ENCODE measurements around the gene ALDH4A1.
A peak's percentile ranks its signal among the peaks of the same experiment; 100 is the strongest.

ALDH4A1 gene

GRCh38 chr1:18879215-18879790 is 23.1 kb downstream of the ALDH4A1 start:
- no peak overlapping the region for H3K18ac ChIP-seq (ENCODE audit: low read length)
- no peak overlapping the region for H4K8ac ChIP-seq (ENCODE audit: low read depth, low read length)
- no peak overlapping the region for H3K4ac ChIP-seq (ENCODE audit: low read length)
- H3K14ac ChIP-seq (ENCODE audit: low read length), result no peak overlapping the region
- no peak overlapping the region for H2BK5ac ChIP-seq (ENCODE audit: low read length)
- no peak overlapping the region for H3K9ac ChIP-seq (ENCODE audit: low read depth, low read length, poor library complexity)
- no peak overlapping the region for H2AK5ac ChIP-seq (ENCODE audit: low read depth, low read length)
- no CpG with 5 or more reads among the region's 12 CpGs for WGBS, 2 donors (ENCODE audit: extremely low coverage in 2 of 2, insufficient read length in 2 of 2, insufficient replicate concordance in 1 of 2)
- H2BK120ac ChIP-seq (ENCODE audit: low read depth, low read length), result no peak overlapping the region
- no peaks in the 10 kb centered on the region for H3K27me3 ChIP-seq (ENCODE audit: control insufficient read depth in 3 of 3, insufficient read depth in 3 of 3, low read depth in 1 of 3, low read length in 3 of 3)
- H3K79me1 ChIP-seq (ENCODE audit: low read depth, low read length), result peaks cover 3% of the 10 kb centered on the region
- H4K91ac ChIP-seq (ENCODE audit: low read depth, low read length, poor library complexity), result no peak overlapping the region
- H3K4me2 ChIP-seq (ENCODE audit: insufficient read depth, low read length, poor library complexity, severe bottlenecking), result no peak overlapping the region
- peak overlapping the region; percentile 38 for H3K23ac ChIP-seq (ENCODE audit: low read depth, low read length, poor library complexity)
- H3K4me1 ChIP-seq (ENCODE audit: control insufficient read depth in 2 of 2, insufficient read depth in 1 of 2, low read depth in 1 of 2, low read length in 2 of 2), result no peaks in the 10 kb centered on the region
- no peak overlapping the region for H2AFZ ChIP-seq (ENCODE audit: low read length)
- H3K27ac ChIP-seq (replicated peaks; ENCODE audit: low read length), result no peak overlapping the region
- no peak overlapping the region for H3K4me3 ChIP-seq (ENCODE audit: low read length in 2 of 2)
- H3K9me3 ChIP-seq (replicated peaks in 1 of 2; ENCODE audit: control insufficient read depth in 2 of 2, insufficient read depth in 1 of 2, low read depth in 1 of 2, low read length in 2 of 2), result no peaks in the 10 kb centered on the region
- no peak for DNase-seq (ENCODE audit: low spot score)
- peaks cover 4 to 9% of the 10 kb centered on the region in 2 donors for H3K36me3 ChIP-seq (replicated peaks in 1 of 2; ENCODE audit: control insufficient read depth in 2 of 2, insufficient read depth in 2 of 2, low read length in 2 of 2)
- no peak overlapping the region for H2BK12ac ChIP-seq (ENCODE audit: low read length)
- H2BK15ac ChIP-seq (ENCODE audit: low read length), result no peak overlapping the region

GRCh38 chr1:18878538-18879214 is 23.7 kb downstream of the ALDH4A1 start:
- H2AFZ ChIP-seq (ENCODE audit: low read length), result no peak overlapping the region
- H2BK120ac ChIP-seq (ENCODE audit: low read depth, low read length), result no peak overlapping the region
- no peak overlapping the region for H3K23ac ChIP-seq (ENCODE audit: low read depth, low read length, poor library complexity)
- H3K36me3 ChIP-seq (replicated peaks in 1 of 2; ENCODE audit: control insufficient read depth in 2 of 2, insufficient read depth in 2 of 2, low read length in 2 of 2), result peaks cover 4 to 9% of the 10 kb centered on the region in 2 donors
- H2BK12ac ChIP-seq (ENCODE audit: low read length), result no peak overlapping the region
- H3K9ac ChIP-seq (ENCODE audit: low read depth, low read length, poor library complexity), result no peak overlapping the region
- H2BK15ac ChIP-seq (ENCODE audit: low read length), result no peak overlapping the region
- H4K8ac ChIP-seq (ENCODE audit: low read depth, low read length), result no peak overlapping the region
- H3K79me1 ChIP-seq (ENCODE audit: low read depth, low read length), result peaks cover 3% of the 10 kb centered on the region
- H4K91ac ChIP-seq (ENCODE audit: low read depth, low read length, poor library complexity), result no peak overlapping the region
- no peak for DNase-seq (ENCODE audit: low spot score)
- H3K27me3 ChIP-seq (ENCODE audit: control insufficient read depth in 3 of 3, insufficient read depth in 3 of 3, low read depth in 1 of 3, low read length in 3 of 3), result no peaks in the 10 kb centered on the region
- H3K4me1 ChIP-seq (ENCODE audit: control insufficient read depth in 2 of 2, insufficient read depth in 1 of 2, low read depth in 1 of 2, low read length in 2 of 2), result no peaks in the 10 kb centered on the region
- no peak overlapping the region for H3K4me2 ChIP-seq (ENCODE audit: insufficient read depth, low read length, poor library complexity, severe bottlenecking)
- no peaks in the 10 kb centered on the region for H3K9me3 ChIP-seq (replicated peaks in 1 of 2; ENCODE audit: control insufficient read depth in 2 of 2, insufficient read depth in 1 of 2, low read depth in 1 of 2, low read length in 2 of 2)
- no peak overlapping the region for H2BK5ac ChIP-seq (ENCODE audit: low read length)
- H3K4me3 ChIP-seq (ENCODE audit: low read length in 2 of 2), result no peak overlapping the region
- no peak overlapping the region for H2AK5ac ChIP-seq (ENCODE audit: low read depth, low read length)
- no peak overlapping the region for H3K27ac ChIP-seq (replicated peaks; ENCODE audit: low read length)
- no CpG with 5 or more reads among the region's 12 CpGs for WGBS, 2 donors (ENCODE audit: extremely low coverage in 2 of 2, insufficient read length in 2 of 2, insufficient replicate concordance in 1 of 2)
- no peak overlapping the region for H3K18ac ChIP-seq (ENCODE audit: low read length)
- H3K14ac ChIP-seq (ENCODE audit: low read length), result no peak overlapping the region
- H3K4ac ChIP-seq (ENCODE audit: low read length), result no peak overlapping the region

GRCh38 chr1:18877282-18877681 is 25.1 kb downstream of the ALDH4A1 start:
- Histone ChIP-seq H3K27me3 (ENCODE audit: control insufficient read depth in 3 of 3, insufficient read depth in 3 of 3, low read depth in 1 of 3, low read length in 3 of 3) (no peaks in the 10 kb centered on the region), H4K91ac (ENCODE audit: low read depth, low read length, poor library complexity) (no peak overlapping the region), H2AK5ac (ENCODE audit: low read depth, low read length) (no peak overlapping the region), H2BK5ac (ENCODE audit: low read length) (no peak overlapping the region), H3K18ac (ENCODE audit: low read length) (no peak overlapping the region), H4K8ac (ENCODE audit: low read depth, low read length) (no peak overlapping the region), H3K4me2 (ENCODE audit: insufficient read depth, low read length, poor library complexity, severe bottlenecking) (no peak overlapping the region), H3K4ac (ENCODE audit: low read length) (no peak overlapping the region), H2BK12ac (ENCODE audit: low read length) (no peak overlapping the region), H3K27ac (replicated peaks; ENCODE audit: low read length) (no peak overlapping the region), H2BK15ac (ENCODE audit: low read length) (no peak overlapping the region), H2AFZ (ENCODE audit: low read length) (no peak overlapping the region), H2BK120ac (ENCODE audit: low read depth, low read length) (no peak overlapping the region), H3K79me1 (ENCODE audit: low read depth, low read length) (peaks cover 3% of the 10 kb centered on the region), H3K14ac (ENCODE audit: low read length) (no peak overlapping the region), H3K9ac (ENCODE audit: low read depth, low read length, poor library complexity) (no peak overlapping the region), H3K23ac (ENCODE audit: low read depth, low read length, poor library complexity) (no peak overlapping the region), H3K36me3 (replicated peaks in 1 of 2; ENCODE audit: control insufficient read depth in 2 of 2, insufficient read depth in 2 of 2, low read length in 2 of 2) (peaks cover 0 to 9% of the 10 kb centered on the region in 2 donors), H3K4me3 (ENCODE audit: low read length in 2 of 2) (no peak overlapping the region), H3K4me1 (ENCODE audit: control insufficient read depth in 2 of 2, insufficient read depth in 1 of 2, low read depth in 1 of 2, low read length in 2 of 2) (no peaks in the 10 kb centered on the region), H3K9me3 (replicated peaks in 1 of 2; ENCODE audit: control insufficient read depth in 2 of 2, insufficient read depth in 1 of 2, low read depth in 1 of 2, low read length in 2 of 2) (no peaks in the 10 kb centered on the region)
- no peak for DNase-seq (ENCODE audit: low spot score)
- no CpG with 5 or more reads among the region's 35 CpGs for WGBS, 2 donors (ENCODE audit: extremely low coverage in 2 of 2, insufficient read length in 2 of 2, insufficient replicate concordance in 1 of 2)

GRCh38 chr1:18876210-18876609 is 26.1 kb downstream of the ALDH4A1 start:
- no peak overlapping the region for H2BK120ac ChIP-seq (ENCODE audit: low read depth, low read length)
- peaks cover 0 to 6% of the 10 kb centered on the region in 2 donors for H3K36me3 ChIP-seq (replicated peaks in 1 of 2; ENCODE audit: control insufficient read depth in 2 of 2, insufficient read depth in 2 of 2, low read length in 2 of 2)
- H2BK15ac ChIP-seq (ENCODE audit: low read length), result no peak overlapping the region
- no peak overlapping the region for H3K4ac ChIP-seq (ENCODE audit: low read length)
- H3K27ac ChIP-seq (replicated peaks; ENCODE audit: low read length), result no peak overlapping the region
- no peak for DNase-seq (ENCODE audit: low spot score)
- no peaks in the 10 kb centered on the region for H3K9me3 ChIP-seq (replicated peaks in 1 of 2; ENCODE audit: control insufficient read depth in 2 of 2, insufficient read depth in 1 of 2, low read depth in 1 of 2, low read length in 2 of 2)
- WGBS, 2 donors (ENCODE audit: extremely low coverage in 2 of 2, insufficient read length in 2 of 2, insufficient replicate concordance in 1 of 2), result no CpG with 5 or more reads among the region's 10 CpGs
- H3K79me1 ChIP-seq (ENCODE audit: low read depth, low read length), result peaks cover 3% of the 10 kb centered on the region
- no peak overlapping the region for H3K4me3 ChIP-seq (ENCODE audit: low read length in 2 of 2)
- H3K18ac ChIP-seq (ENCODE audit: low read length), result no peak overlapping the region
- H2BK5ac ChIP-seq (ENCODE audit: low read length), result no peak overlapping the region
- H4K8ac ChIP-seq (ENCODE audit: low read depth, low read length), result no peak overlapping the region
- no peak overlapping the region for H2AK5ac ChIP-seq (ENCODE audit: low read depth, low read length)
- H3K4me2 ChIP-seq (ENCODE audit: insufficient read depth, low read length, poor library complexity, severe bottlenecking), result no peak overlapping the region
- no peak overlapping the region for H3K23ac ChIP-seq (ENCODE audit: low read depth, low read length, poor library complexity)
- no peak overlapping the region for H2AFZ ChIP-seq (ENCODE audit: low read length)
- H3K9ac ChIP-seq (ENCODE audit: low read depth, low read length, poor library complexity), result no peak overlapping the region
- H3K14ac ChIP-seq (ENCODE audit: low read length), result no peak overlapping the region
- H2BK12ac ChIP-seq (ENCODE audit: low read length), result no peak overlapping the region
- no peaks in the 10 kb centered on the region for H3K27me3 ChIP-seq (ENCODE audit: control insufficient read depth in 3 of 3, insufficient read depth in 3 of 3, low read depth in 1 of 3, low read length in 3 of 3)
- H3K4me1 ChIP-seq (ENCODE audit: control insufficient read depth in 2 of 2, insufficient read depth in 1 of 2, low read depth in 1 of 2, low read length in 2 of 2), result no peaks in the 10 kb centered on the region
- no peak overlapping the region for H4K91ac ChIP-seq (ENCODE audit: low read depth, low read length, poor library complexity)
